Inferior parietal cortex (tissue), 1 donor: ENCODE data around the gene CRX.
A peak's percentile ranks its signal among the peaks of the same experiment; 100 is the strongest.
"Not testable (repeated sequence)": the region's sequence is repeated elsewhere in the genome, so short reads cannot be mapped to it uniquely, and the experiment has no call there.

Experiments
- DNase-seq: peaks from one replicate; pipeline ENCODE4 v3.0.0-alpha.2; 2016; ENCODE audit errors: extremely low spot score

CRX gene

DNA sequence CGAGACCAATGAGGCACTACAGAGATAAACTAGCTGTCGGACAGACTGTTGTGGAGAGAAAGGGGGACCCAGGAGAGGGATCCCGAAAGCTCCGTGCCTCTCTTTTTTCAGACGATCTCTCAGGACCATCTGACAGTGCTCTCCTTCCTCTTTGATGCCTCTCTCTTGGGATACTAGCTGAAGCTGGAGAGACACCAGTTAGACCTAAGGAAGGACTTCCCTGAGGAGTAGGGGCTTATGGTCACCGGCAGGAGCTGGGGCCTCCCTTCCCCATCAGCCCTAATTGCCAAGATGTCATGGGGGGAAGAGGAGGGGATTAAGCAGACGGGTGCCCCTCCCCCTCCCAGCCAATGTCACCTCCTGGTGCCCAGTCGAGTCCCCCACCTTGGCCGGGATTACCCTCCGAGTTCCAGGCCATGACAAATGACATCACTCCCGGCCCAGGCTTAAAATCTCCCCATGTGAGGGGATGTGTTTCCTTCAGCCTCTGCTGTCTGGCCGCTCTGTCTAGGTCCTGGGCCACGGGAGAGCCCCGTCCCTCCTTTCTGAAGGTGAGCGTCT, at the start of gene CRX:
CRX (plus strand) TSS at position 478 of the 561 bp plus-strand sequence. CDS start 12,507 bp downstream, outside the sequence.
- DNase-seq = no peak

DNA sequence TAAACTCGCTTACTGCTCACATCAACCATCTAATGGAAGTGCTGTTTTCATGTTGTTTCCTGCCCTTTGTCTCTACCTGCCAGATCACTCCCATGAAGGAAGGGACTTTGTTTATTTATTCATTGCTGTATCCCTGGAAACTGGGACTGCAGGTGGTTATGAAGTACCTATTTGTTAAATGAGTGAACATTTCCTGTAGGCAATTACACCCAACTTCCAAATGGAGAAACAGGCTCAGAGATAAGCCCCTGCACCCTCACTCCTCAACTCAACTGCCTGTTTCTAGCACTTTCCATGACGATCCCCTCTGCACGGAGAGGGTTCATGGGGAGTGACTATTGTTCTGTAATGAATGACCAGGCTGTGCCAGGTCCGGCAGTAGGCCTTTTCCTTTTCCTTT, 45.2 kb upstream of the CRX start:
- no peak for DNase-seq

DNA sequence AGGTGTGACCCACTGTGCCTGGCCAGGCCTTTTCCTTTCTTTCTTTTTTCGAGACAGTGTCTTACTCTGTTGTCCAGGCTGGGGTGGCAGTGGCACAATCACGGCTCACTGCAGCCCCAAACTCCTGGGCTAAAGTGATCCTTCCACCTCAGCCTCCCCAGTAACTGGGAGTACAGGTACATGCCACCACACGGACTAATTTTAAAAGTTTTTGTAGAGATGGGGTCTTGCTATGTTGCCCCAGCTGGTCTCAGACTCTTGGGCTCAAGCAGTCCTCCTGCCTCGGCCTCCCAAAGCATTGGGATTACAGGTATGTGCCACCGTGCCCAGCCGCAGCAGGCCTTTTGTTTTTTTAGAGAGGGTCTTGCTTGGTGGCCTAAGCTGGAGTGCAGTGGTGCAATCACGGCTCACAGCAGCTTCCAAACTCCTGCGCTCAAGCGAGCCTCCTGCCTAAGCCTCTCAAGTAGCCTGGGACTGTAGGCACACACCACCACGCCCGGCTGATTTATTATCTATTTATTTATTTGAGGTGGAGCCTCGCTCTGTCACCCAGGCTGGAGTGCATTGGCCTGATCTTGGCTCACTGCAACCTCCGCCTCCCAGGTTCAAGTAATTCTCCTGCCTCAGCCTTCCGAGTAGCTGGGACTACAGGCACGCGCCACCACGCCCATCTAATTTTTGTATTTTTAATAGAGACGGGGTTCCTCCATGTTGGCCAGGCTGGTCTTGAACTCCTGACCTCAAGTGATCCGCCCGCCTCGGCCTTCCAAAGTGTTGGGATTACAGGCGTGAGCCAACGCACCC, 44.3 kb upstream of the CRX start:
- not testable (repeated sequence) for DNase-seq

DNA sequence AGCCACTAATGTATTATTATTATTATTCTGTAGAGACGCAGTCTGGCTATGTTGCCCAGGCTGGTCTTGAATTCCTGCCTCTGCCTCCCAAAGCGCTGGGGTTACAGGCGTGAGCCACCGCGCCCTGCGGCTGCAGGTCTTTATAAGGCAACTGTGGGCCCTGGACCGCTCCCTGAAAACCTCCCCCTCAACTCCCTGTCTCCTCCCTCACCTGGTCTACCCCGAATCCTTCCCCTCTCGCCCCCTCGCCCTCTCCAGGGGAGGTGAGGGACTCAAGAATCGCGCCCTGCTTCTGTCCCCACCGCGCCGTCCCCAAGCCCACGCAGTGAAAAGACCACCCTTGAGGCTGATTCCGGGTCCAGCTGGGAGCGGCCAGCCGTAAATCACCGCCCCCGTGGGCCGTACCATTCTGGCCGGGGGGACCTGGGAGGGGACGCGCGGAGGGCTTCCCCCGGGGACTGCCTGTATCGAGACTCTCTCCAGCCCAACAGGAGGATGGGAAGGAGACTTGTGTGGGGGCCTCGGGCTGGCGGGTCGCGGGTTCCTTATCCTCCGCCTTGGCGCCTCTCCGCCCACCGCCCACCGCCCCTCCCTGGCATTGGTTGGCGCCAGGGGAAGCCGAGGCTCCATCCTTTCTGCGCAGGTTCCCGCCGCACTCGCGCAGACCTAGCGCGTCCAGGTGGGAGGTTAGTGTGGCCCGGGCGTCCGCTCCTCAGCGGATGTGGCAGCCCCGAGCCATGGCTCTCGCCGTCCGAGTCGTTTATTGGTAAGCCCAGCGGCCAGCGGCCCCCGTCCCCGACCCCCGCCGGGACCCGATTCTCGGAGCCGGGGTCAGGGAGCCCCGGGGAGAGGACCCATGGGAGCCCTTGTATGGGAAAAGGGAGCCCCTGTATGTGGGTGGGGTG, 43.4 kb upstream of the CRX start, which contains the start of gene SELENOW:
SELENOW (plus strand) TSS at position 655 of the 905 bp plus-strand sequence; CDS start at position 738, 83 bp downstream.
- DNase-seq = peak; percentile 84

DNA sequence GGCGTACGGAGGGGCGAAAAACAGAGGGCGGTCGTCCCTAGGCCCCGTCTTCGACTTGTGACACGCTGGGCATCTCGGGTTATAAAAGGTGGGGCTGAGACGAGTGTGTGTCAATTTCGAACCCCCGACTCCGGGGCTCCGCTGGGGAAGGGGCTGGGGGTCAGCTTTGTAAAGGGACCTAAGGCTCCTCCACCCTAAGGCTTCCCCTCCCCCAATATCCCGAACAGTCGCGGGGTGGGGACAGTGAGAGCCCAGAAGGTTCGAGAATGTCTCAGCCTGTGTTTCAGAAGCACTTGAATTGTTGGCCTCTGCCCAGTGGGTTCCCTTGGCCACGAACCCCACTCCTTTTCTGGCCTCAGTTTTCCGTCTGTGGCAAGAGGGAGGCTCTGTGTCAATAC, 42.8 kb upstream of the CRX start:
- peak; percentile 45 for DNase-seq

DNA sequence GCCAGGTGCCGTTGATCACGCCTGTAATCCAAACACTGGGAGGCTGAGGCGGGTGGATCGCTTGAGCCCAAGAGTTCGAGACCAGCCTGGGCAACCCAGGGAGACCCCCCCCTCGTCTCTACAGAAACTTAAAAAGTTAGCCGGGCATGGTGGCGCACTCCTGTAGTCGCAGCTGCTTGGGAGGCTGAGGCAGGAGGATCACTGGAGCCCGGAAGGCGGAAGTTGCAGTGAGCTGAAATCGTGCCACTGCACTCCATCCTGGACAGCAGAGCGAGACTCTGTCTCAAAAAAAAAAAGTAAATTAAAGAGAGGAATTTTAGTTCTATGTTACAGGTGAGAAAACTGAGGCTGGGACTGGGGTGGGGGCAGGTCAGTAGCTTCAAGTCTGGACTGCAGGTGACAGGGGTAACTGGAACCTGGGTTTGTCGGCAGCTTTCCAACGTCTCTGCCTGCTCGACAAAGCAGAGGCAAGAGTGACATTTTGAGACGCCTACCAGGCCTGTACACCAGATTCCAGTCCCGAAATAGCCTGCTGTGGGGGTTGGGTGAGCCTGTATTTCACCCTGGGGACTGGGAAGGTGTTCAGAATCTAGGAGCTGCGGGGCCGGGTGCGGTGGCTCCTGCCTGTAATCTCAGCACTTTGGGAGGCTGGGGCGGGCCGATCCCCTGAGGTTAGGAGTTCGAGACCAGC, 42.1 kb upstream of the CRX start:
- peak; percentile 47 for DNase-seq

DNA sequence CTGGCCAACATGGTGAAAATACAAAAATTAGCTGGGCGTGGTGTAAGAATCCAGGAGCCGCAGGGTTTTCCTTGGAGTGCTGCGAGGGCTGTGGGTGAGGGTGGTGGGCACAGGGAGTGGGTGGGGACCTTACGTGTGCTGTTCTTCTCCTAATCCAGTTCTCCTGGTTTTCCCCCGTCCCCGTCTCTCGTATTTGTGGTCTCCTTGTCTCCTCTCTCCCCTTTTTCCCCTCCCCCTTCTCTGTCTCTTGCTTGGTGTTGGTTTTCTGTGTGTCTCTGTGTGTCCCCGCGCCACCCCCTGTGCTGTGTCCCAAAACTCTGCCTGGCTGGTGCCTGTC, 41.6 kb upstream of the CRX start:
- no peak for DNase-seq

DNA sequence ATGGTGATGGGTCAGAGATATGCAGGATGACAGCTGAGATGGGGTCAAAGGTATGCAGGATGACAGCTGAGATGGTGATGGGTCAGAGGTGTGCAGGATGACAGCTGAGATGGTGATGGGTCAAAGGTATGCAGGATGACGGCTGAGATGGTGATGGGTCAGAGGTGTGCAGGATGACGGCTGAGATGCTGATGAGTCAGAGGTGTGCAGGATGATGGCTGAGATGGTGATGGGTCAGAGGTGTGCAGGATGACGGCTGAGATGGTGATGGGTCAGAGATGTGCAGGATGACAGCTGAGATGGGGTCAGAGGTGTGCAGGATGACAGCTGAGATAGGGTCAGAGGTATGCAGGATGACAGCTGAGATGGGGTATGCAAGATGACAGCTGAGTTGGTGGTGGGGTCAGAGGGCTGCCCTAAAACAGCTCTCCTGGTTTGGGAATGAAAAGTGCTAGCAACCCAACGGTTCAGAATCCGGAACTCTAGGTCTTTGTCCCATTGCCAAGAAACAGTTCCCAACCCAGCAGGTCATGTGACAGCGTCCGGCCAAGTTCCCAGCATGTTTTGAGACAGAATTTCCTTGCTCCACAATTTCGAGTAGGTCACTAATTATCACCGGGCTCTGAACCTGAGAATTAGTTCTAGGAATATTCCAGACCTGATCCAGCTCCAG, 40.0 kb upstream of the CRX start:
- peak; percentile 77 for DNase-seq

DNA sequence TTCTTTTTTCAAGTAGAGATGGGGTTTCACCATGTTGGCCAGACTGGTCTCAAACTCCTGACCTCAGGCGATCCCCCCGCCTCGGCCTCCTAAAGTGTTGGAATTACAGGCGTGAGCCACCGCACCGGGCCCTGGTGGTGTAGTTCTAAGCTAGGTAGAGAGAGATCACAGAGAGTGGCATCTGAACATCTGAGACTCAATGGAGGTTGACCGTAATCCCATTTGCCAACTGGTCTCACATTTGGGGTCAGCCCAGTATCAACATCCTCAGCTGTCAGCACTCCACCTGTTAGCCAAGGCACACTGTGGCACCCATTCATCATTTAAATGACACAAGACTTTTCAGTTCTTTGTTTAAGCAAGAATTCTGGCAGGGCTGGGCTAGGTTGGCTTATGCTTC, 35.2 kb upstream of the CRX start:
- no peak for DNase-seq

DNA sequence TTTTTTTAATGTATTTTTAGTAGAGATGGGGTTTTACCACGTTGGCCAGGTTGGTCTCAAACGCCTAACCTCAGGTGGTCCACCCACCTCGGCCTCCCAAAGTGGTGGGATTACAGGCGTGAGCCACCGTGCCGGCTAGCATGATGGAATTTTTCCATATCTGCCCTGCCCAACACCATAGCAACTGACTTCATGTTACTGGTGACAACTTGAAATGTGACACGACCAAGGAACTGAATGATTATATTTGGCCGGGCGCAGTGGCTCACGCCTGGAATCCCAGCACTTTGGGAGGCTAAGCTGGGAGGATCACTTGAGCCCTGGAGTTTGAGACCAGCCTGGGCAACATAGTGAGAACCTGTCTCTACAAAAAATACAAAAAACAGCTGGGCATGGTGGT, 34.4 kb upstream of the CRX start:
- DNase-seq = not testable (repeated sequence)

DNA sequence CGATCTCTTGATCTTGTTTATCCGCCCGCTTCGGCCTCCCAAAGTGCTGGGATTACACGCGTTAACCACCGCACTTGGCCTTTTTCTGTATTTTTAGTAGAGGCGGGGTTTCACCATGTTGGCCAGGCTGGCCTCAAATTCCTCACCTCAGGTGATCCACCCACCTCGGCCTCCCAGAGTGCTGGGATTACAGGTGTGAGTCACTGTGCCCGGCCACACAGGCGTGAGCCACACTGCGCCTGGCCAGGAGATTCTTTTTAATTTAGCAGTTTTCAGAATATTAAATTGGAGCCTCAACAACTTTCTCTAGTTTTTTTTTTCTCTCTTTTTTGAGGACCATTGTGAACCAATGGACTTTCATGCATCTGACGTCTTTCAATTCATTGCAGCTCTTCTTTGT, 31.9 kb upstream of the CRX start:
- DNase-seq = not testable (repeated sequence)

DNA sequence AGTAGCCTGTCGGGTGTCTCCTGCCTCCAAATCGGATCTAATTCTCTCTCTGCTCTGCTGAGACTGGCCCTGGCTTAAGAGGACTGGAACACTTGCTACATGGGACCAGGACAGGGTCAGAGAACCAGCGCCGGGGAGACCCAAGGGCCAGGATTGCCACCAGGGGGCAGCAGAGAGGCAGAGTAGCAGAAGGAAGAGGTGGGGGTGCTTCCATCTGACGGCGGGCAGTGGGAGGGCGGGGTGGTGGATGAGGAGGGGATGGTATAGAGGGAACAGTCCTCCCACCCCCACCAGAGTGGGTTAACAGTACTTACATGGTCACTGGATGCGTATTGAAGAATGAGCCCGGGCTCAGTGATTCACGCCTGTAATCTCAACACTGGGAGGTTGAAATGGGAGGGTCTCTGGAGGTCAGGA, 31.3 kb upstream of the CRX start:
- DNase-seq = peak; percentile 61

DNA sequence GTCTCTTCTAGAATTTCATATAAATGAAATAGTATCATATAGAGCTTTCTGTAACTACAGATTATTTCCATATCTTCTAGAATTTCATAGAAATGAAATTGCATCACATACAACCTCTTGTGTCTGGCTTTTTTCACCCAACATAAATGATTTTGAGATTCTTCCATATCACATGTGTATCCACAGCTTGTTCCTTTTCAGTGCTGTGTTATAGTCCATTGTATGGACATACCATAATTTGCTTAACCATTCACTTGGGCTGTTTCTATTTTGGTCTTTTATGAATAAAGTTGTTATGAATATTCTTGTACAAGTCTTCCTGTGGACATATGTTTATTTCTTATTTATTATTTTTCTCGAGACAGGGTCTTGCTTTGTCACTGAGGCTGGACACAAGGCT, 29.1 kb upstream of the CRX start:
- DNase-seq = no peak

DNA sequence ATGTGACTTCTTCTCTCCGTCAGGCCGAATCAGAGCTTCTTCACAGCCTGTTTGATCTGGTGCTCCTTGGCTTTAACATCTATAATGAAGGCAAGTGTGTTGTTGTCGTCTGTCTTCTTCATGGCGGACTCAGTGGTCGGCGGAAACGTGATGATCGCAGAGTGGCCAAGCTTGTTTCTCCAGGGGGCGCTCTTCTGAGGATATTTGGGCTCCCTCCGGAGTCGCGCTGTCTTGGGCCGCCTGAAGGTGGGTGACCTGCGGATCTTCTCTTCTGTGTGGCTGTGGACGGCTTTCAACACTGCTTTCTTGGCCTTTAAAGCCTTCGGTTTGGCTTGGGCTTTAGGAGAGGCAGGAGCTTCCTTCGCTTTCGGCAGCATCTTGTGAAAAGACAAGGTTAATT, 27.2 kb upstream of the CRX start:
- DNase-seq = no peak

DNA sequence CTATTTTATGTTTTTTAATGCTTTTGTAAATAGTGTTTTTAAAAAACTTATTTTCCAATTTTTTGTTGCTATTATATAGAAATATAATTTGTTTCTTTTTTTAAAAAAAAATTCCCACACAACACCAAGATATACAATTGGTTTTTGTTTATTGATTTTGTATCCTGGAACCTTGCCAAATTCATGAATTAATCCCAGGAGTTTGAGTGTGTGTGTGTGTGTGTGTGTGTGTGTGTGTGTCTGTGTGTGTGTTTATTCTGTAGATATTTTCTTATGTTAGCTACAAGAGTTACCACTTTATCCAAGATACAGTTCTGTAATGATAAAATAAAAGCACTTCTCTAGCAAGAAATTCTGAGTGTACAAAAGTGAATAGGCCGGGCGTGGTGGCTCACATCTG, 25.0 kb upstream of the CRX start:
- no peak for DNase-seq

DNA sequence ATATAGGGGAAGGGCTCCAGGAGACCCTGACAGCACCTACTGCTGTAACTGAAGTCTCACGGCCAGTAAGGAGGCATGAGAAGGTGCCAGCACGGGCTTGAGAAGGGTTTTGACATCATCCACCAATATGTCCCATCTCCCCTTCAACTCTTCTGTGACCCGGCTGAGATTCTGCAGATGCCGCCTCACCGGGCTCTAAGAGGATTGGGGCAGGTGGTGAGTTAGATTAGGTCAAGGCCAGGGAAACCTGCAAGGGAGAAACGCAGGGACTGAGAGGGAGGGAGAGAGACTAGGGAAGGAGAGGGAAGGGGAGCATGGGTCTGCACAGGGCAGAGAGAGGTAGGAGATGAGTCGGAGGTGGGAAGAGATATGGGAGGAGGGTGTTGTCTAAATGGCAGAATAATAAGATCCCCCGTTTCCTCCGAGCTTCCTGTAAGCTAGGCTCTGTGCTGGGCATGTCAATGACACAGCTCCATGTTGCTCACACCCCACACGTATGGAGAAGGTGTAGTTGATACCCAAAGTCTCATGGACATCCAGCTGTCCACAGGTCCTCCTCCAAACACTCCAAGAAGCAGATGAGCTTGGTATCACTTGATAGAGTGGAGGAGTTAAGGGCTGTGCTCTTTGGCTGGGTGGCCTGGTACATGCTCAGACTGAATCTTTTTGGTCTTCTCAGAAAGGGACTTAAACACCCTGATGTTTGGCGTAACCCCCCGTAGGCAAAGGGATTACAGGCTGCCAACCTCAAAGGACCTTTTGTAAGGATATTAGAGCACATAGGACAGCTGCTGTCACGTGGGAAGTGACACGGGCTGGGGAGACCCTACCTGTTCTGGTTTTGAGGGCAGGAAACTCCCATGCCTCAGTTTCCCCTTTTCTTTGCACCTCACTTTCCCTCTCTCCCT, 23.5 kb upstream of the CRX start:
- no peak for DNase-seq

DNA sequence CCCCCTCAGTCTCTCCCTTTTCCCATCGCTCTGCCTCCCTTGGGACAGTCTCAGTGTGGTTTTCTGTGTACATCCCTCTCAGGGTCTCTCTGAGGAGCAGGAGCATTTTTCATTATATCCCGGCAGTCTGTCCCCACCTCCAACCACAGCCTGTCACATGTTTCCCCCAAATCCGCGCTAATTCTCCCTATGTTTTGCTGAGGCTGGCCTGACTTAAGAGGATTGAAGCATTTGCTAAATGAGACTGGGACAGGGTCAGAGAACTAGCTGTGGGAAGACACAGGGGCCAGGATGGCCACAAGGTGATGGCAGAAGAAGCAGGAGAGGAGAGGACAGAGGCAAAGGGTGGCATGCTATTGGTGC, 22.9 kb upstream of the CRX start:
- DNase-seq = no peak

DNA sequence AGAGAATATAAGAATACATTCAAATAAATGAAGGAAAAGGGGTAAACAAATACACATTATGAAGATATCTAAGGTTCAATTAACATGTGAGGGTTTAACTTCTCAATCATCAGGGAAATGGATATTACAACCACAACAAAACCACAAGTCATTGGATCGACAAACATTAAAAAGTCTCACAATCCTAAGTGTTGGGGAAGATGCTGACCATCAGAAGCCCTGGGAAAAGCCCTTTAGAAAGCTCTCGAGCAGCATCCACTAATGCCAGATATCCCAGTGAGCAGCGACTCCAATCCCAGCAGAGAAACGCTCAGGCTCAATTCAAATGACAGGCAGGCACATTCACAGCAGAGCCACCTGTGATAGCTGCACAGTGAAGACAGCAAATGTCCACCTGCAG, 20.5 kb upstream of the CRX start:
- DNase-seq = no peak

DNA sequence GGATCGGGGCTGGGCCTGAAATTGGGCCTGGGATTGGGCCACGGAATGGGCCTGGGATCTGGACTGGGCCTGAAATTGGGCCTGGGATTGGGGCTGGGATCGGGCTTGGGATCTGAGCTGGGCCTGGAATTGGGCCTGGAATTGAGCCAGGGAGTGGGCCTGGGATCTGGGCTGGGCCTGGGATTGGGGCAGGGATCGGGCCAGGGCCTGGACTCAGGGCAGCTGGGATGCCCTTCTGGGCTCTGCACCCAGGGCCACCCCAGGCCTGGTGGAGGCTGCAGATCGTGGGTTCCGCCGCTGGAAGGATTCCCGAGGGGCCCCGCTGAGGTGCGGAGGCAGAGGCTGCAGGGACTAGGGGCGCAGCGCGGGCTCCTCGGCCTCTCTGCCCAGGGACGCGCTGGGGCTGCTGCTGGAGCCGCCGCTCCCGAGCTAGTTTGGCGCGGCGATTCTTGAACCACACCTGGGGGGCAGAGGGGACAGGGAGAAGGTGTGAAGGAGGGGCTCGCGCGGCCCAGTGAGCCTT, 19.2 kb upstream of the CRX start:
- no peak for DNase-seq

DNA sequence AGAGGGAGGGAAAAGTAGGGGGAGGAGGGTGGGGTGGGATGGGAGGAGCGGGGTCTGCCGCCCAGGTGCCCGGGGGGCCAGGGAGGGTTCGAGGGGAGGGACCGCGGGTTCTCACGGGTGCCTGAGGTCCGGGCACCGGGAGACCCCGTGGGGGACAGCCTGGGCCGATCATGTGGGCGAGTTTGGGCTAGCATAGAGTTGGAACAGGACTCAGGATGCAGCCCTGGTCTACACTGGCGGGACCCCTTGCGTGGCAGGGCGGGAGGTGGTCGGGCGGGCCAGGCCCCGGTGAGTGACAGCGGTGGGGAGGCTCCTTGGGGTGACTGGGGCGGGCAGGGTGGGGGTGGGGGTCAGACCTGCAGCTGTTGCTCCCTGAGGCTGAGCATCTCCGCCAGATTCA, 18.6 kb upstream of the CRX start:
- not testable (repeated sequence) for DNase-seq
